Left lung (tissue), 10 donors: ENCODE data around the gene CALN1. TPM values are rescaled to one million over a fixed set of nuclear protein-coding genes. Genes with fewer than 3 reads are reported as not detected.
"Not testable (repeated sequence)": the region's sequence is repeated elsewhere in the genome, so short reads cannot be mapped to it uniquely, and the experiment has no call there.

Source experiments
- ATAC-seq: fragments of 200-7000 bp; cut with Tn5 transposase; one replicate; pipeline ENCODE4 v1.9.1; 2020; ENCODE audit warnings: moderate library complexity
- DNase-seq, 4 donors: peaks; one replicate each; pipeline ENCODE4 v3.0.0-alpha.2; 2013 to 2020
- H3K27ac ChIP-seq, 2 donors: fragments of 200-600 bp; sonication (generic) in 1 of 2; one replicate each; pipeline versions ENCODE4 v1.5.0 to v1.8.0; 2020 to 2021
- H3K27me3 ChIP-seq, 2 donors: fragments of 200-600 bp; sonication (generic) in 1 of 2; one replicate each; pipeline versions ENCODE4 v1.5.0 to v1.8.0; 2020 to 2021
- H3K36me3 ChIP-seq, 2 donors: fragments of 200-600 bp; sonication (generic) in 1 of 2; one replicate each; pipeline versions ENCODE4 v1.5.0 to v1.8.0; 2020 to 2021
- H3K4me1 ChIP-seq, 2 donors: fragments of 200-600 bp; one replicate each; pipeline ENCODE4 v1.8.0; 2021
- H3K4me3 ChIP-seq, 2 donors: fragments of 200-600 bp; sonication (generic) in 1 of 2; one replicate each; pipeline versions ENCODE4 v1.5.0 to v1.8.0; 2020 to 2021; ENCODE audit warnings: mild to moderate bottlenecking in 1 of 2
- H3K9me3 ChIP-seq, 2 donors: fragments of 200-600 bp; sonication (generic) in 1 of 2; one replicate each; pipeline versions ENCODE4 v1.5.0 to v1.8.0; 2020 to 2021
- intact Hi-C, 2 donors: fragments of 100-400 bp; cut with DNase I; formaldehyde crosslinking; loops; one replicate each; pipeline versions ENCODE4 v1.11.2 to v1.14.2; 2022
- polyA plus RNA-seq, 6 donors: library from polyadenylated mRNA; unstranded; fragments of 120-200 nt; gene quantifications; one replicate each; pipeline ENCODE4 v1.2.1, GENCODE V29; 2013; ENCODE audit not compliant: insufficient read length in 6 of 6
- total RNA-seq, 2 donors: library from RNA; stranded (reverse); fragmentation: NEBNext Ultra II Directional; extraction: Animal tissue kit (Norgen Biotek cat#: 25700); gene quantifications; one replicate each; pipeline ENCODE4 v1.2.1, GENCODE V29; 2021
- TF ChIP-seq, protein P1 (sequence below), 2 donors: fragments of 200-600 bp; sonication (generic) in 1 of 2; IDR thresholded peaks; one replicate each; pipeline versions ENCODE4 v1.5.0 to v1.8.0; 2021; ENCODE audit warnings: antibody characterized with exemption in 2 of 2
- donor health status: DM: no; HTN: yes; CAD: no.
- donor health status: DM: no; HTN: no; CAD: no.

CALN1 gene
- total and polyA plus RNA-seq, 8 donors, result 0.10 to 0.52 (median 0.26) TPM; not detected in 2

GRCh38 chr7:72386118-72386517 lies 26.0 kb downstream of the CALN1 start:
- no peak for ATAC-seq
- no peaks in the 10 kb centered on the region for H3K36me3 ChIP-seq
- H3K4me1 ChIP-seq, result no peaks in the 10 kb centered on the region
- no peak for DNase-seq
- TF ChIP-seq, protein P1, sequence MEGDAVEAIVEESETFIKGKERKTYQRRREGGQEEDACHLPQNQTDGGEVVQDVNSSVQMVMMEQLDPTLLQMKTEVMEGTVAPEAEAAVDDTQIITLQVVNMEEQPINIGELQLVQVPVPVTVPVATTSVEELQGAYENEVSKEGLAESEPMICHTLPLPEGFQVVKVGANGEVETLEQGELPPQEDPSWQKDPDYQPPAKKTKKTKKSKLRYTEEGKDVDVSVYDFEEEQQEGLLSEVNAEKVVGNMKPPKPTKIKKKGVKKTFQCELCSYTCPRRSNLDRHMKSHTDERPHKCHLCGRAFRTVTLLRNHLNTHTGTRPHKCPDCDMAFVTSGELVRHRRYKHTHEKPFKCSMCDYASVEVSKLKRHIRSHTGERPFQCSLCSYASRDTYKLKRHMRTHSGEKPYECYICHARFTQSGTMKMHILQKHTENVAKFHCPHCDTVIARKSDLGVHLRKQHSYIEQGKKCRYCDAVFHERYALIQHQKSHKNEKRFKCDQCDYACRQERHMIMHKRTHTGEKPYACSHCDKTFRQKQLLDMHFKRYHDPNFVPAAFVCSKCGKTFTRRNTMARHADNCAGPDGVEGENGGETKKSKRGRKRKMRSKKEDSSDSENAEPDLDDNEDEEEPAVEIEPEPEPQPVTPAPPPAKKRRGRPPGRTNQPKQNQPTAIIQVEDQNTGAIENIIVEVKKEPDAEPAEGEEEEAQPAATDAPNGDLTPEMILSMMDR (IDR thresholded peaks at IDR 0.05), result no peak
- intact Hi-C loops, result no loop called here
- no peak overlapping the region for H3K4me3 ChIP-seq
- no peaks in the 10 kb centered on the region for H3K27me3 ChIP-seq
- H3K9me3 ChIP-seq, result no peaks in the 10 kb centered on the region
- no peak overlapping the region for H3K27ac ChIP-seq

DNA sequence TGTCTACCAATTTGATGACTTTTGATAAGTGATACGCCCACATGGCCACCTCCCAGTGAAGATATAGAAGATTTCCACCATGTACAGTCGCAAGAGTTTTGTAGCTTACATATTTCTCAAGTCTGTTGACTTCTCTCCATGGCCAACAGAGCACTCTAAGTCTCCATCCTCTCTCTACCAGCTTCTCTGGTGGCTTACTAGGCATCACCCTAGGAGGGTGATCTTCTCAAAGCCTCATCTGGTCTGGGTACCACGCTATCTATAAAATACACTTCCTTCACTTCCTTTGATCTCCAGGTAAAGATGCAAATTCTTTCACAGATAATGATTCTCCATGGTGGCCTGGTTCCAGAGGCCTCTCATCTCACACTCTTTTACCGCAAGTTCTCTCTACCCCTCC lies 49.9 kb downstream of the CALN1 start:
- ATAC-seq (no peak), DNase-seq (no peak)
- Histone ChIP-seq H3K4me1 (no peaks in the 10 kb centered on the region), H3K27me3 (no peaks in the 10 kb centered on the region), H3K4me3 (no peak overlapping the region), H3K9me3 (no peaks in the 10 kb centered on the region), H3K36me3 (no peaks in the 10 kb centered on the region), H3K27ac (no peak overlapping the region)
- TF ChIP-seq, protein P1 (IDR thresholded peaks at IDR 0.05), result no peak
- intact Hi-C loops, result no loop called here

- H3K9me3 ChIP-seq, result no peaks in the 10 kb centered on the region
- TF ChIP-seq, protein P1 (IDR thresholded peaks at IDR 0.05), result no peak
- no peak overlapping the region for H3K4me3 ChIP-seq
- intact Hi-C loops, result no loop called here
- H3K27ac ChIP-seq, result no peak overlapping the region
- ATAC-seq, result no peak
- no peaks in the 10 kb centered on the region for H3K27me3 ChIP-seq
- DNase-seq, result no peak
- H3K4me1 ChIP-seq, result no peaks in the 10 kb centered on the region
- H3K36me3 ChIP-seq, result no peaks in the 10 kb centered on the region
Observed at GRCh38 chr7:72345208-72345727, 66.9 kb downstream of the CALN1 start.

- H3K27ac ChIP-seq, result no peak overlapping the region
- no peak overlapping the region for H3K4me3 ChIP-seq
- TF ChIP-seq, protein P1 (IDR thresholded peaks at IDR 0.05), result no peak
- ATAC-seq (no peak), DNase-seq (no peak)
- no peaks in the 10 kb centered on the region for H3K4me1 ChIP-seq
- H3K9me3 ChIP-seq, result peaks cover 0 to 5% of the 10 kb centered on the region in 2 donors
- no peaks in the 10 kb centered on the region for H3K36me3 ChIP-seq
- no peaks in the 10 kb centered on the region for H3K27me3 ChIP-seq
- intact Hi-C loops, result no loop called here
Observed at GRCh38 chr7:72343991-72344390, 68.1 kb downstream of the CALN1 start.

GRCh38 chr7:72343354-72343753 lies 68.8 kb downstream of the CALN1 start:
- H3K4me1 ChIP-seq, H3K27me3 ChIP-seq, DNase-seq, H3K4me3 ChIP-seq, intact Hi-C loops, H3K36me3 ChIP-seq, H3K27ac ChIP-seq, ATAC-seq, H3K9me3 ChIP-seq: not testable (repeated sequence)
